HG03039 (cell line): ENCODE results near the gene C10orf67.
"Not testable (repeated sequence)": the region's sequence is repeated elsewhere in the genome, so short reads cannot be mapped to it uniquely, and the experiment has no call there.

ENCODE experiments used
- ATAC-seq: cut with Tn5 transposase; IDR thresholded peaks from one replicate; pipeline ENCODE4 v1.9.1; 2021; ENCODE audit warnings: mild to moderate bottlenecking, moderate library complexity; ENCODE audit not compliant: unreplicated experiment

Gene C10orf67

DNA sequence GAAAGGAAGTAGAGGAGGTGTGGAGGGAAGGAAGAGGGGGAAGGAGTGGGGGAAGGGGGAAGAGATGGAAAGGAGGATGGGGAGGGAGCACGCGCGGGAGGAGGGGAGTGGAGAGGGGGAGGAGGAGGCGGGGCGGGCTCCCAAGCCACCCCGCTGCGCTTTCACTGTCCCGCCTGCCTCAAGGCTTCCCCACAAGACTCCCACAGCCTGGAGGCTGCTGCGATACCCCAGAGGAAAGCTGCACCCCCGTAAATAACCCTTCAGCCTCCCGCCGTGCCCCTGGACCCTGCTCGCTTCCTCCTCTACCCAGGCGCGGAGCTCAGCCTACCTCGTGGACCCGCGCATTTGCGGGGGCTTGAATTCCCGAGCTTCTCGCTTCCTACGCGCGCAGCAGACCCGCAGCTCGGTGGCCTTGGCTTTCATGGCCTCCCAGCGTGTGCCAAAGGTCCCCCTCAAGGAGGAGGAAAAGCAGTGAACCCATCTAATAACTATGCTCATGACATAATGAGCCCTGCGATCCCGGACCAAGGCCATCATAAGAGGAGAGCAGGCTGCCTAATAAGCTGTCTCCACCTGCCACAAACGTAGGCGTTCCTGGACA, at the start of gene C10orf67:
Gene C10orf67, minus strand, starts transcription at position 557 of the 601 bp plus-strand sequence. Its CDS starts 23 bp downstream, at position 534.
- no peak for ATAC-seq

DNA sequence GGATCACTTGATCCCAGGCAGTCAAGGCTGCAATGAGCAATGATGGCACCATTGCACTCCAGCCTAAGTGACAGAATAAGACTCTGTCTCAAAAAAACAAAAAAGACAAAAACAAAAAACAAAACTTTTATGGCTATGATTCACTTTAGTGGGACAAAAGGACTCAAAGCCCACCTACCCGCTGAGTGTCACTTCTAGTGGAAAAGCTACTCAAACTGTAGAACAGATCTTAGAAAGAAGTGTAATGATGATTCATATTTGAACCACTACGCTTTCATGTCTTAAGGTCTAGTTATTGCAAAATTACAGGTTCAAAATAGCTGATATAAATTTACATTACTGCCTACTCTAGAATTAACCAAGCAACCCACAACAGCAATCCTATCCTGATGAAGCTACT, 47.2 kb upstream of the C10orf67 start:
- ATAC-seq: no peak

DNA sequence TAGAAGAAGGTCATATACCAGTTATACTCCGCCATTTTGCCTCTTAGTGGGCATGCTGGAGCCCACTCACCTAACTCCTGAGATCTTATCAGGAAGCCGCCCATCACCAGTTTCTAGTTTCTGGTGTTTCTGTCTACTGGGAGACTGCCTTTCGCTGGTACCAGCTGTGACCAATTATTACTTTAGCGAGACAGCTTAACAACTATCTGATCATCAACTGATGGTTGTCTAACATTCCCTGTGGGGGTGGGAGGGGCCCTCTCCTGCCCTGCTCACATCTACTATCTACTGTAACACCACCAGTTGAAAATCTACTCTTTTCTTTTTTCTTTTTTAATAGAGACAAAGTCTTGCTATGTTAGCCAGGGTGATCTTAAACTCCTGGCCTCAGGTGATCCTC, 46.2 kb upstream of the C10orf67 start:
- no peak for ATAC-seq

DNA sequence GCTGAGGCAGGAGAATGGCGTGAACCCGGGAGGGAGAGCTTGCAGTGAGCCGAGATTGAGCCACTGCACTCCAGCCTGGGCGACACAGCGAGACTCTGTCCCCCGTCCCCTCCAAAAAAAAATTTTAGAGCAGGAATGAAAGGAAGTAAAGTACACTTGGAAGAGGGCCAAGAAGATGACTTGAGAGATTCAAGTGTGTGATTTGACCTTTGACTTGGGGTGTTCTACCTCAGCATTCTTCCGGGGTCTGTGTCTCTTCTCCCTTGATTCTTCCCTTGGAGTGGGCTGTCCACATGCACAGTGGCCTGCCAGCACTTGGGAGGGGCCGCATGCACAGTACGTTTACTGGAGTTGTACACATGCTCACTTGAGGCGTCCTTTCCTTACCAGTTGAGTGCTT, 45.8 kb upstream of the C10orf67 start:
- not testable (repeated sequence) for ATAC-seq

DNA sequence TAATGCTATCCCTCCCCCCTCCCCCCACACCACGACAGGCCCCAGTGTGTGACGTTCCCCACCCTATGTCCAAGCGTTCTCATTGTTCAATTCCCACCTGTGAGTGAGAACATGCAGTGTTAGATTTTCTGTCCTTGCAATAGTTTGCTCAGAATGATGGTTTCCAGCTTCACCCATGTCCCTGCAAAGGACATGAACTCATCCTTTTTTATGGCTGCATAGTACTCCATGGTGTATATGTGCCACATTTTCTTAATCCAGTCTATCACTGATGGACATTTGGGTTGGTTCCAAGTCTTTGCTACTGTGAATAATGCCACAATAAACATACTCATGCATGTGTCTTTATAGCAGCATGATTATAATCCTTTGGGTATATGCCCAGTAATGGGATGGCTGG, 42.9 kb upstream of the C10orf67 start:
- not testable (repeated sequence) for ATAC-seq

DNA sequence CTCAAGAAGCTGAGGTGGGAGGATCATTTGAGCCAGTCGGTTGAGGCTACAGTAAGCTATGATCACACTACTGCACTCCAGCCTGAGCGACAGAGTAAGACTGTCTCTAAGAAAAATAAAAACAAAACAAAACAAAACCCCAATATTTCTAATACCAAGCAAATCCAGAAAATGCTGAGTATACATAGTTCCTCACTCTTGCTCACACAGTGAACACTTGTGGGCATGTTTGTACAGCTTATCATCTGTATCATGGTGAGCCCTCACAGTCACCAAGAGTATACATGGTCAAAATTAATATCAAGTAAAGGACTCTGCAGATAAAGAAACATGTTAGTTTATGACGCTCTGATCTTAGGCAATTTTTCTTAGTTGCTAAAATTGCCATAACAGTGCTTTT, 41.5 kb upstream of the C10orf67 start:
- no peak for ATAC-seq

DNA sequence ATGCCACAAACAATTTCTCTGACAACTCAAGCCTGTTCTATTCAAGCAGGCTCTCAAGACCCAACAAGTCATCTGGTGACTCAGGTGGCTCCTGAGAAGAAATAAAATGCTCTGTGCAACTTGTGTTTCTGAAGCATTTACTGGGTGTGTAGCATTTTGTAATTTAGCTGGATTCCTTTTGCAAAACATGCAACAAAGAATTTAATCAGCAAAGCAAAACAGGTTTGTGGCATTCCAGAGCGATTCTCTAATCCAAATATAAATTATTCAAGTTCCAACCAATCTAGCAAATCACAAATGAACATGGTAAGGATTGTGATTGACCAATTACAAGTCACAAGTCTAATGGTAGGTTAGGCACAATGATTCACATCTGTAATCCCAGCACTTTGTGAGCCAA, 39.8 kb upstream of the C10orf67 start:
- ATAC-seq: no peak

DNA sequence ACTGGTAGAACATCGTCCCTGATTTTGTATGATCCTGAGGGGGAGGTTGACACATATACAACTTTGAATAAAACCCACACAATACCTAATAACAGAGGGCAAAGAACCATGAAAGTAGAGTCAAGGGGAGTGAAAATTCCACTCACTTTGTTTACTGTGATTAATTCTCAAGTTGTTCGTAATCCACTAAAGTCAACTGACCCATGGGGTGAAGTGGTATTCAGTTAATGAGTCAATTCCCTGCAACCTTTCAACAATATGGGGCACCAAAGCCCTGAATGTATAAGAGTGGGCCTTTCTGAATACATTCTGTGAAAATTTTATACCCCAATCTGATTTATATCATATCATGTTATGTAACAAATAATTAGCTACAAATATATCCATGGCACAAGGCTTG, 39.0 kb upstream of the C10orf67 start:
- no peak for ATAC-seq

DNA sequence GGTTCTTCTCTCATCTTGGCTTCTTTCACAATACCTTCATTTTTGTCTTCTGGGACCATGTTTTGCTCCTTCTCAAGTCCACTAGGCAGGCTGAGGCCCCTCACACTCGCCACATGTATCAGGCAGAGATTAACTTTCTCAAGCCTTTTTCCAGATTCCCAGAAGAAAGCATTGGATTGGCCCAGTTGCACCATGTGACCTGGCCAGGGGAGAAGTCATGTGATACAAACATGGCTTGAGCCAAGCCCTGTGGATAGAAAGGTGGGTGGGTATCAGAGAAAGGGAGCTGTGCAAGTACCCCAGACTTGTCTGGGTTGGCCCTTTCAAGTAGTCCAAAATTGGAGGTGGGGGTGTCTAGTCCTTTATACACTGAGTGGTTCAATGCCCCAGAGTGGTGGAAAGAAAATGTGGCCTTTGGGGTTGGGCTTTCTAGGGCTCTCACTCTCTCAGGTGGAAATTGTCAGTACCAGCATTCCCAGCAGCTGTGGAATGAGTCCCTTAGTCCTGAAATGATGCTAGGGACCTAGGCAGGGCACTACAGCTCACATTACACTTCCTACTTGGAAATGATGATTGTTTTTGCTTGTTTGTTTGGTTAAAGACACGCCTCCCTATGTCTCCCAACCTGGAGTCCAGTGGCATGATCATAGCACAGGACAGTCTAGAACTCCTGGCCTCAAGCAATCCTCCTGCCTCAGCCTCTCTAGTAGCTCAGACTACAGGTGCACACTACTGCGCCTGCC, 36.9 kb upstream of the C10orf67 start:
- ATAC-seq: no peak

DNA sequence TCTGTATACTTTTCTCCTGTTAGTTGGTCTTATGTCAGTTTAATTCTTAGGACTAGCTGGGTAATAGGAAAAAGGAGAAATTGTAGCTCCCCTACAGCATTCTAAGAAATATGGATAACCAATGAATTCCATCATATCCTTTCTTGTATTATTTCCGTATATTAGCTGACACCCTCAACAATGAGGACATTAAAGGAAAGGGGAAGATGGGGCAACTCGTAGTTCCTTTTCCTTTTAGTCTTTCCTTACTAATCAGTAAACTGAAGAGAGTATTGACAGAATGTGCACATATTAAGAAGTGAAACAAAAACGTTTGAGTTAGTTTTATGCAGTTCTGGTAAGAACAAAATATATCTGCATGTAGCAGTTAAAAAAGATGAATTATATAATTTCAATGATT, 35.1 kb upstream of the C10orf67 start:
- ATAC-seq: no peak

DNA sequence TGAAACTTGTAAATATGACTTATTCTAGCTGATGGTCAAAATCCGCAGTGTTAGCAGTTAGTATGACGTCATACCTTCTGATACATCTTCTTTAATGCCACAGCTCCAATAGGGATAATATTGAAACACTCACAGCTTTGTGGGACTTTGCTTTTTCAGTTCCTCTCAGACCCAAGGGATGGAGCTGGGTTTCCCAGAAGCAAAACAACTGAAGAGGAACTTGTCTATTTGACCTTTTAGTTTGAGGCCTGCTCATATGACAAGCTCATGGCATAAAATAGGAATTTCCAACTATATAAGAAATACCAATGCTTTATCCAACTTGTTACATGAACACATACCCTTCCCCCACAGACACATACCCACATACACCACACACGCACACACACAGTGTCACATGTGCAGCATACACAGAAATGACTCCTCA, 31.6 kb upstream of the C10orf67 start:
- ATAC-seq: no peak

DNA sequence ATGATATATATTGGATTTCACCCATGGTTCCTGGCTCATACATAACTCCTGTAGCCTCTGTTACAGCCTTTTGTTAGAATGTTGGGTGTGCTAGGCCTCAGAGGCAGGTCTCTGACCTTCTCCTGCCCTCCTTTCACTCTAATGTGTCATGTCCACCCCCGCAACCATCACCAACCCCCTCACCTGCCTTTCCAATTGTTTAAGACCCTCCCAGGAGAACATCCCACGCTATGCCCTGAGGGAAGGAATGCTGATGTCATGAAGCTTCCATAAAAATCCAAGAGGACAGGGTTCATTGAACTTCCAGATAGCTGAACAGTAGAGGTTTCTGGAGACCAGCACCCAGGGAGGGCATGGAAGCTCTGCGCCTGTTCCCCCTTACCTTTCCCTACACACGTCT, 30.8 kb upstream of the C10orf67 start:
- no peak for ATAC-seq

DNA sequence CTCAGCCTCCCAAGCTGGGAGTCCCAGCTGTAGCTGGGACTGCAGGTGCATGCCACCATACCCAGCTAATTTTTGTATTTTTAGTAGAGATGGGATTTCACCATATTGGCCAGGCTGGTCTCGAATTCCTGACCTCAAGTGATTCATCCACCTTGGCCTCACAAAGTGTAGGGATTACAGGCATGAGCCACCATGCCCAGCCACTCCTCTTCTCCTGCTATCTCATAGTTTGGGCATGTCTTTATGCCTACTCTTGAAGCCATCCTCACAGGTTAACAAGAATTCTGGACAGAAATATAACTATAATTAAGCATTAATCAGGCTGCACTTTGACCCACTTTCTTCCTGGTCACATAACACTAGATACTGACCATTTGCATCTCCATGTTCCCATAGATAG, 28.6 kb upstream of the C10orf67 start:
- no peak for ATAC-seq

DNA sequence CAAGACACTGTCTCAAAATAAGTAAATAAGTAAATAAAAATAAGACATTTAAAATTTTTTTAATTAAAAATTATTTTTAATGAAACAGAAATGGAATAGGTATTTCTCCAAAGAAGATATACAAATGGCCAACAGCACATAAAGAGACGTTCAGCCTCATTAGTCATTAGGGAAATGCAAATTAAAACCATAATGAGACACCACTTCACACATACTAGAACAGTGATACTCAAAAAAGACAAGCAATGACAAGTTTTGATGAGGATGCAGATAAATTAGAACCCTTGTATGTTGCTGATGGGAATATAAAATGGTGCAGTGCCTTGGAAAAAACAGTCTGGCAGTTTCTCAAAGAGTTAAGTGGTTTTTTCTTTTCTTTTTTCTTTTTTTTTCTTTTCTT, 26.5 kb upstream of the C10orf67 start:
- ATAC-seq: no peak

DNA sequence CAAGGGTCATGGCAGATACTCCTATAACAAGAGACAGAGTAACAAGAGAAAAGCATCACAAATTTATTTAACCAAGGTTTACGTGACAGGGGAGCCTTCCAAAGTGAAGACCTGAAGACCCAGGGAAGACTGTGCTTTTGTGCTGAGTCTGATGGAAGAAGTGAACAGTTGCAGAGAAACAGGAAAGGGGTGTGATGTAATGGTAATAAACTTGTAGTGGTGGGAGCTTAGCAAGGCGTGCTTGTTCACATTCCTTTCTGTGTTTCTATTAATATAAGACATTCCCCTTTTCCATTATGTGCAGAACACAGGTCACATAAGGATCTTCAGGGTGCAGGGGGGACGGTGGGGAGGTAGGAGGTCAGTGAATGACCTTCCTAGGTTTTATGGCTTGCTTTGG, 25.5 kb upstream of the C10orf67 start:
- no peak for ATAC-seq

DNA sequence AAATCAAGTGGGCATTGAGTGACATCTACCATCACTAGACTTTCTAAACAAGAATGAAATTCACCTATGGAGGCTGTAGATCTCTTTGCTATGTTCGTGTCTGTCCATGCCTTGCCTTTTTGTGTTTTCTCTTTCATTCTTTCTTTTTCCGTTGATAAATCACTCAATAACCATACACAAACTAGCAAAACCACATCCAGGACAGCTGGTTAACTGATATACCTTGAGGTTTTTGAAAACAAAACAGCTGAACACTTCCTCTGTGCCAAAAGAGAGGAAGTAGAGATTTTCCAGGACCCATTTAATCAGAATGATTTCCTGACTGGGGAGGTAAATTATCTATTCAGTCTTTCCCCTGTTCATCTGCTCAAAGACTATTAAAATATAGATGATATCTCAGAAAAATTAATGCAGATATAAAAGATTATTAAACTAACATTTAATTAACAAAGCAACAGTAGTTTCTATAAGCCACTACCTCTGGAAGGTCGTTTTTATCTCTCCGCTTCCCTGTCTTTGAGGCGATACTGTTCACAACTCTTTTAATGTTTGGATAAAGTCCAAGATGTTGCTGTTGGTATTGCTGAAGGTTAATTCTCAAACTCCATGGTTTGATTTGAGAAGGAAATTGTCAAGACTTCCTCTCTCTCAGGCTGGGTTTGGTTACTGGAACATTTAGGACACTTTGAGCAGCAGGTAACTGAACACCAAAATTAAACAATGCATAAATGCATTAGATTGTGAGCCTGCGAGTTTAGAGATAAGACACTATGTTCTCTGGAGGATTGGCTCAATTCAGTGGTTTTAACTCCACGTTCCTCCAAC, 24.4 kb upstream of the C10orf67 start:
- peak; percentile 49 for ATAC-seq

DNA sequence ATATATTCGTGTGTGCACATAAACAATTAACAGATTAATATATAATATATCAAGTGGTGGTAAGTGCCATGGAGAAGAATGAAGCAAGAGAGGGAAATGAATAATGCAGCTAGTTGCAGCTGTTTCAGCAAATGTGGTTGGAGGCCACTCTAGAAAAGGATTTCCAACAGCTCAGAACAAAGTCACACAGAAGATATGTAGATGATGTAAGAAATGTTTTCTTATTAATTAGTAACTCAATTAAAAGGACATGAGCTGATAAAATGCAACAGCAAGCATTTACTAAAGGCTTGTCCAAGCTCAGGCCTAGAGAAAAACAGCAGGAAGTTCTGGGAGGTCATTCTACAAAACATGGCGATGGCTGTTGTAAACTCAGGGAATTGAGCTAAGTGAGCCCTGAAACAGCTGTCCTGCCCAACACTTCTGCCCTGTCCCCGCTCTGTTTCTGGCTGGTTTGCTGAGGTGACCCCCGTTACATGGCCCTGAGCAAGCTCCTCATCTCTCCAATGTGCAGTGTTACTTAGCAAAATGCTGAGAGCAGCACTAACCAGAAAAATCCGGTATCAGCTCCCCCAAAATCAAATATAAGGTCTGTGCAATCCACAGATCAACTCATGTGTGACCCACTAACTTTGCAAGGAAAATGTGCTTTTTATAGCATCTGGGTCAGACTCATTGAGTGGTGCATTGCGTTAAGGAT, 23.4 kb upstream of the C10orf67 start:
- no peak for ATAC-seq

DNA sequence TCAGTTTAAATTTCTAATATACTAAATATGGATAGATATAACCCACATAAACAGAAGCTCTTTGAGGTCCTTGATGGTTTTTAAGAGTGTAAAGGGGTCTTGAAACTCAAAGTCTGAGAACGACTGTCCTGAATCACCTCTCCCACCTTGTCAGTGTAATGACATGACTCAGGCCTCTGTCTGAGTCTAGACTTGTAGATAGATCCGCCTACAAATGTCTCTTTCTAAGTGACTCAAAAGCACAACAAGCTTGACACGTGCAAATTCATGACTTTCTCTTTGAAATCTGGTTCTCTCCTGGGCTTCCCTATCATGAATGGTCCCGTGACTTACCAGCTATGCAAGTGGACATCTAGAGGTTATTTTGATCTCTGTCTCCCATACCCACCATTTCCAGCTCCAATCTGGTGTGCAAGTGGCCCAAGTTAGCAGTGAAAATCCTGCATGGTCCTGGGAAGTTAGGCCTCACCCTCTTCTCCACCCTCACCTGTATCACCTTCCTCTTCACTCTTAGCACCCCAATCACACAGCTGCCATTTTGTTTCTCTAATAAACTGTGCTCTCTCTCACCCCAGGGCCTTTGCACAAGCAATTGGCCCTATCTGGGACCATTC, 20.9 kb upstream of the C10orf67 start:
- ATAC-seq: peak; percentile 45

DNA sequence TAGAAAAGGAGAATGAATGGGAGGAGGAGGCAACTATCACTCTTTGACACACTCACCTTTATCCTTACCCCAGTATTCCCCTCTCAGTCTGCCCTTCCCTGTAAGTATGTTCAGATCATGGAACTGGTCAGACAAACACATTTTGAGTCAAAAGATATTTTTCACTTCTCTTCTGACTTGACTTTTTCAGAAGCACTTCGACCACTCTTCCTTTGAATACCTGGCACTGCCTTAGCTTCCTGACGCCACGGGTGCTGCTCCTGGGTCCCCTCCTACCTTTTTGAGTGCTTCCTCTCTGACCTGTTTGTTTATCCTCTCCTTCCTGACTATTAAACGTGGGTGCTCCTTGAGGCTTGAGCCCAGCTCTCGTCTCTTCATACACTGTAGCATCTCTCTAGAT, 19.8 kb upstream of the C10orf67 start:
- ATAC-seq: peak; percentile 33

DNA sequence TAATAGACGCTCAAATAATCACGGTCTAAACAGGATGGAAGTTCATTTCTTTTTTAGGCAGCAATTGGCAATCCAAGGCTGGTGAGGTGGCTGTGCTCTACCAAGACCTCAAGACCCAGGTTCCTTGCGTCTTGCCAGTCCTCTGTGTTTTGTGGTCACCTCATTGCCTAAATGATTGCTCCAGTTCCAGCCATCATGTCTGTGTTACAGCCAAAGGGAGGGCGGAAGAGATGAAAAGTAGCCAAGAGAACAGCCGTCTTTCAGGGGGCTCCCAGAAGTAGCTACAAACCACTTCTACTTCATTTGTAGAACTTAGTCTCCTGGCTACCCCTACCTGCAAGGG, 19.2 kb upstream of the C10orf67 start:
- ATAC-seq: no peak
